Stimulated activated CD4-positive, alpha-beta T cell treated with anti-CD3 and anti-CD28 coated beads, TNF-alpha, amount 100 ng/mL, for 4 hours (primary cell): Measurements from ENCODE around the gene FAM210B.
"Not testable (repeated sequence)": the region's sequence is repeated elsewhere in the genome, so short reads cannot be mapped to it uniquely, and the experiment has no call there.

Experiments
- DNase-seq, 3 experiments: peaks; one replicate each; pipeline ENCODE4 v3.0.0-alpha.2; 2020; ENCODE audit warnings: low read depth in 3 of 3

Gene FAM210B

GRCh38 chr20:56360908-56361205 lies 2.1 kb downstream of the FAM210B start:
- DNase-seq = no peak

- DNase-seq = no peak
These were observed 3.1 kb downstream of the FAM210B start for GRCh38 chr20:56361900-56362299.

GRCh38 chr20:56362833-56363413 lies 4.1 kb downstream of the FAM210B start:
- no peak for DNase-seq

GRCh38 chr20:56363491-56363890 lies 4.7 kb downstream of the FAM210B start:
- no peak for DNase-seq

GRCh38 chr20:56368351-56369134 lies 9.8 kb downstream of the FAM210B start:
- no peak for DNase-seq

- no peak for DNase-seq
These were observed 10.4 kb downstream of the FAM210B start for GRCh38 chr20:56369179-56369578.

GRCh38 chr20:56371977-56372376 lies 13.2 kb downstream of the FAM210B start:
- no peak for DNase-seq

GRCh38 chr20:56372850-56373249 lies 14.1 kb downstream of the FAM210B start:
- no peak for DNase-seq

- DNase-seq = no peak
These were observed 15.2 kb downstream of the FAM210B start for GRCh38 chr20:56373942-56374341.

GRCh38 chr20:56376331-56376730 lies 17.6 kb downstream of the FAM210B start:
- DNase-seq = no peak

- no peak for DNase-seq
These were observed 19.6 kb downstream of the FAM210B start for GRCh38 chr20:56378386-56378785.

- DNase-seq = no peak
These were observed 21.6 kb downstream of the FAM210B start for GRCh38 chr20:56380375-56380774.

GRCh38 chr20:56381501-56381900 lies 22.7 kb downstream of the FAM210B start:
- DNase-seq = no peak

GRCh38 chr20:56382696-56383095 lies 23.9 kb downstream of the FAM210B start:
- no peak for DNase-seq

GRCh38 chr20:56383334-56383733 lies 24.6 kb downstream of the FAM210B start:
- no peak for DNase-seq

GRCh38 chr20:56385130-56385529 lies 26.4 kb downstream of the FAM210B start:
- no peak for DNase-seq

- no peak for DNase-seq
These were observed 27.4 kb downstream of the FAM210B start for GRCh38 chr20:56386219-56386618.

GRCh38 chr20:56388882-56389281 lies 30.1 kb downstream of the FAM210B start:
- no peak for DNase-seq

GRCh38 chr20:56389807-56390206 lies 31.0 kb downstream of the FAM210B start:
- DNase-seq = no peak

GRCh38 chr20:56390396-56390795 lies 31.6 kb downstream of the FAM210B start:
- not testable (repeated sequence) for DNase-seq

GRCh38 chr20:56391037-56391436 lies 32.3 kb downstream of the FAM210B start:
- no peak for DNase-seq

- DNase-seq = no peak
These were observed 32.9 kb downstream of the FAM210B start for GRCh38 chr20:56391596-56392131.

GRCh38 chr20:56392132-56392880 lies 33.5 kb downstream of the FAM210B start, which contains the start of the genes AURKA and CSTF1:
Gene AURKA (minus strand): TSS chr20:56392215. CDS start chr20:56388197, 4,018 bp downstream.
Gene CSTF1 (plus strand): TSS chr20:56392645. CDS start chr20:56395553, 2,908 bp downstream.
- peak; percentile 97 to 99 (median 97) for DNase-seq
